Lower leg skin (tissue), 4 donors: ENCODE measurements around the gene EPB41. TPM values are rescaled to one million over a fixed set of nuclear protein-coding genes. Genes with fewer than 3 reads are reported as not detected.

ENCODE experiments used
- DNase-seq, 2 donors: peaks; one replicate each; pipeline ENCODE4 v3.0.0-alpha.2; 2019; ENCODE audit warnings: low spot score in 2 of 2
- H3K4me3 ChIP-seq: fragments of 200-600 bp; sonication (generic); 2 replicates; pipeline ENCODE4 v1.5.1; 2017; ENCODE audit warnings: mild to moderate bottlenecking, low read depth; ENCODE audit not compliant: poor library complexity, severe bottlenecking
- CTCF ChIP-seq, 3 donors: fragments of 450-650 bp; IDR thresholded peaks; one replicate each; pipeline ENCODE4 v1.5.1; 2016; ENCODE audit warnings: antibody characterized with exemption in 3 of 3, mild to moderate bottlenecking in 3 of 3, moderate library complexity in 2 of 3
- POLR2A ChIP-seq, 2 donors: fragments of 450-650 bp; IDR thresholded peaks; one replicate each; pipeline ENCODE4 v1.6.1; 2016 to 2017; ENCODE audit warnings: antibody characterized with exemption in 2 of 2, mild to moderate bottlenecking in 1 of 2, moderate library complexity in 1 of 2
- WGBS, 2 donors: methylation state at CpG; one replicate each; pipeline ENCODE4 v1.1.5; 2018; 5-methylcytosine and 5-hydroxymethylcytosine counted together
- intact Hi-C: fragments of 100-400 bp; cut with DNase I; formaldehyde crosslinking; loops from one replicate; pipeline ENCODE4 v1.15.0; 2023; ENCODE audit warnings: low total_unique reads
- total RNA-seq, 4 donors: library from RNA; depleted of rRNA; stranded (reverse); fragments of >200 nt; gene quantifications; one replicate each; pipeline ENCODE4 v1.1.0, GENCODE V29; 2016

EPB41 gene
- total RNA-seq, 4 donors from 2014 or later: 41.1 to 60.2 (median 50.3) TPM

- H3K4me3 ChIP-seq: no peak overlapping the region
- 95 to 96% methylated on average over 7 of the region's 7 CpGs for WGBS, 2 donors
- DNase-seq: no peak
- TF ChIP-seq CTCF (IDR thresholded peaks at IDR 0.05): no peak
- no peak for TF ChIP-seq POLR2A (IDR thresholded peaks at IDR 0.05)
- intact Hi-C loops: no loop called here
Observed at GRCh38 chr1:28888915-28889314, 25.5 kb upstream of the EPB41 start.

GRCh38 chr1:28889357-28889756, 25.0 kb upstream of the EPB41 start:
- TF ChIP-seq POLR2A (IDR thresholded peaks at IDR 0.05): no peak
- no peak for TF ChIP-seq CTCF (IDR thresholded peaks at IDR 0.05)
- no peak for DNase-seq
- no peak overlapping the region for H3K4me3 ChIP-seq
- intact Hi-C loops: no loop called here
- 60 to 67% methylated on average over 1 to 5 of the region's 5 CpGs for WGBS, 2 donors

GRCh38 chr1:28890435-28890834, 23.9 kb upstream of the EPB41 start:
- TF ChIP-seq CTCF (IDR thresholded peaks at IDR 0.05) (no peak), POLR2A (IDR thresholded peaks at IDR 0.05) (no peak)
- no peak overlapping the region for H3K4me3 ChIP-seq
- intact Hi-C loops: no loop called here
- WGBS, 2 donors: 86 to 91% methylated on average over 8 of the region's 8 CpGs
- no peak for DNase-seq

GRCh38 chr1:28890836-28891235, 23.5 kb upstream of the EPB41 start:
- DNase-seq: no peak
- TF ChIP-seq CTCF (IDR thresholded peaks at IDR 0.05) (no peak), POLR2A (IDR thresholded peaks at IDR 0.05) (no peak)
- intact Hi-C loops: no loop called here
- H3K4me3 ChIP-seq: no peak overlapping the region
- WGBS, 2 donors: 93 to 100% methylated on average over 2 of the region's 2 CpGs

- no peak for DNase-seq
- intact Hi-C loops: no loop called here
- TF ChIP-seq POLR2A (IDR thresholded peaks at IDR 0.05) (no peak), CTCF (IDR thresholded peaks at IDR 0.05) (no peak)
- 76 to 85% methylated on average over 2 of the region's 2 CpGs for WGBS, 2 donors
- no peak overlapping the region for H3K4me3 ChIP-seq
Observed at GRCh38 chr1:28891256-28891655, 23.1 kb upstream of the EPB41 start.

GRCh38 chr1:28893403-28894102, 20.8 kb upstream of the EPB41 start:
- intact Hi-C loops: no loop called here
- no peak for DNase-seq
- WGBS, 2 donors: 66 to 79% methylated on average over 8 of the region's 8 CpGs
- no peak overlapping the region for H3K4me3 ChIP-seq
- TF ChIP-seq CTCF (IDR thresholded peaks at IDR 0.05) (no peak), POLR2A (IDR thresholded peaks at IDR 0.05) (no peak)
